ENCODE data around the gene TNFSF11.
"Not testable (repeated sequence)": the region's sequence is repeated elsewhere in the genome, so short reads cannot be mapped to it uniquely, and the experiment has no call there.

The TNFSF11 gene, protein sequence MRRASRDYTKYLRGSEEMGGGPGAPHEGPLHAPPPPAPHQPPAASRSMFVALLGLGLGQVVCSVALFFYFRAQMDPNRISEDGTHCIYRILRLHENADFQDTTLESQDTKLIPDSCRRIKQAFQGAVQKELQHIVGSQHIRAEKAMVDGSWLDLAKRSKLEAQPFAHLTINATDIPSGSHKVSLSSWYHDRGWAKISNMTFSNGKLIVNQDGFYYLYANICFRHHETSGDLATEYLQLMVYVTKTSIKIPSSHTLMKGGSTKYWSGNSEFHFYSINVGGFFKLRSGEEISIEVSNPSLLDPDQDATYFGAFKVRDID

DNA sequence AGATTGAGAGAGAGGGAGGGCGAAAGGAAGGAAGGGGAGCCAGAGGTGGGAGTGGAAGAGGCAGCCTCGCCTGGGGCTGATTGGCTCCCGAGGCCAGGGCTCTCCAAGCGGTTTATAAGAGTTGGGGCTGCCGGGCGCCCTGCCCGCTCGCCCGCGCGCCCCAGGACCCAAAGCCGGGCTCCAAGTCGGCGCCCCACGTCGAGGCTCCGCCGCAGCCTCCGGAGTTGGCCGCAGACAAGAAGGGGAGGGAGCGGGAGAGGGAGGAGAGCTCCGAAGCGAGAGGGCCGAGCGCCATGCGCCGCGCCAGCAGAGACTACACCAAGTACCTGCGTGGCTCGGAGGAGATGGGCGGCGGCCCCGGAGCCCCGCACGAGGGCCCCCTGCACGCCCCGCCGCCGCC lies at the start of gene TNFSF11:
Gene TNFSF11, plus strand, starts transcription at position 142 of the 400 bp plus-strand sequence. Its CDS starts 152 bp downstream, at position 294.
- DNase-seq (ENCODE audit: low spot score), result peak; percentile 63

DNA sequence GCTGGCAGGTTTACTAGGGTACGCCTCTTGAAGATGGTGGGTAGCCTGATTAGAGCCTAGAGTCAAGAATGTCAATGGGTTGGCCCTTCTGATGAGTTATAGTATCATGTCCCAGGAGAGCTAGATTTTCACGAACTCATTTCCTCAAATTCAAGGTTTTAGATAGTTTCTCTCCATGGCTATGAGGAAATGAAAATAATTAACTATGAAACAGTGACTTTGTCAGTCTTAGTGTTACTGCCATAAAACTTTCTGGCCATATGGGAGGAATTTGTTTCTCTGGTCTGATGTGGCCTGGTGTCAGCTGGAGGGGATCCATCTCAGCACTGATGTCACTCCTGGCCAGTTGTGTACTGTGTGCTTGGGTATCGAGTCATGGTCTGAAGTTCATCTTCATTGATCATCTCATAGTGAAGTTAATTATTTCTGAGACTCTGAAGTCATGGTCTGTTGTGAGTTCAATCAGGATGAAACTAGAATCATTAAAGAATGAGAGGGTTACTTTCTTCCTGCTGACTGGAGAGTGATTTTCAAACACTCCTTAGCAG lies 49.4 kb upstream of the TNFSF11 start:
- DNase-seq (ENCODE audit: low spot score), result no peak

DNA sequence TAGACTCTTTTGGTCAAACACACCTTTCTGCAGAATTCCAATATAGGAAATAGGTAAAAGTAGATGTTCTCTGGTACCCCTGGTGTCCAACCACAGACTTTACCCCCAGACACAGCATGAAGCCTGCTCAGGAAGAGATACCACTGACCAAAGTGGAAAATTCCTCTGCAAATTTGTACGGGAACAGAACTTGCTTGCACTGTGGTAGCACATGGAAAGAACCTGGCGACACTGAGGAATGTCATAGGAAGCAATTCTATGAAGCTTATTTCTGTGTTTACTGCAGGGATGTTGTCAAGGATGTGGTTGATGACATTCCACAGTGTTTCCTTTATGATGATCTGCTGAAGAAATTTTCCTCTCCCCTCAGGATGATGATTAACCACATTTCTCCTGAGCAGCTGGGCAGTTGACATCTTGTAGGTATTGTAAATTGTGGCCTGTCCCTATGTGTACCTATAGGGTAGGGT lies 48.9 kb upstream of the TNFSF11 start:
- DNase-seq (ENCODE audit: low spot score), result no peak

DNA sequence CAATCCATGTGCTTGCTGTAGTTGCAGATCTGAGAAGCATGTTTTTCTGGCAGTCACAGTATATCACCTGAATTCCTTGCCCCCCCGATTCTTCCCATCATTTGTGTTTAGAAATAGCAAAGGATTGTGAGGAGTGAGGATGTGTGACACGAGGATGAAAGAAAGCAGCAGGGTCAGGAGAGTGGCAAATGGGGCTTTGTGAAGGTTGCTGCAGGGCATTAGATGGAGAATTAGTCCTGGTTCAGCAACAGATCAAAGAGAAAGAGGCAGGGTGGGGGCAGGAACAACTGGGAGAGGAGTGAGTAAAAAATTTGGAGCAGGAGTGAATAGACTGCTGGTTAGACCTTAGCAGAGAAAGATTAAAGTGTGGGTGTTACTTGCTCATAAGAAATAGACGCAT lies 47.7 kb upstream of the TNFSF11 start:
- no peak for DNase-seq (ENCODE audit: low spot score)

DNA sequence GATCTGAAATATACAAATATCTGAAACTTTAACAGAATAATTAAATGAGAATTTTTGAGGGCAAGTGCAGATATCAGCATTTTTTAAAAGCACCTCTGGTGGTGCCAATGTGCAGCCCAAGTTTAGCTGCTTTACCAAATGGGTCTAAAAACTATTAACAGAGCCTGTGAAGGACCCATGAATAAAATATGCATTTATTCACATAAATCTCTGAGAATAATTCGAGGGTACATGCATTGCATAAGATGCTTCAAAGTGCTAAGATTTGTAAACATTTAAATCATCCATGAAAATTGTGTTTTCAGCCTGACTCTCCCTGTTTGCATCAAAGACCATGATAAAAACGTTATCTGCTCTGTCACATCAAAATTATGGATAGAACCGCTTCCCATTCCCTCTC lies 47.1 kb upstream of the TNFSF11 start:
- DNase-seq (ENCODE audit: low spot score), result no peak

DNA sequence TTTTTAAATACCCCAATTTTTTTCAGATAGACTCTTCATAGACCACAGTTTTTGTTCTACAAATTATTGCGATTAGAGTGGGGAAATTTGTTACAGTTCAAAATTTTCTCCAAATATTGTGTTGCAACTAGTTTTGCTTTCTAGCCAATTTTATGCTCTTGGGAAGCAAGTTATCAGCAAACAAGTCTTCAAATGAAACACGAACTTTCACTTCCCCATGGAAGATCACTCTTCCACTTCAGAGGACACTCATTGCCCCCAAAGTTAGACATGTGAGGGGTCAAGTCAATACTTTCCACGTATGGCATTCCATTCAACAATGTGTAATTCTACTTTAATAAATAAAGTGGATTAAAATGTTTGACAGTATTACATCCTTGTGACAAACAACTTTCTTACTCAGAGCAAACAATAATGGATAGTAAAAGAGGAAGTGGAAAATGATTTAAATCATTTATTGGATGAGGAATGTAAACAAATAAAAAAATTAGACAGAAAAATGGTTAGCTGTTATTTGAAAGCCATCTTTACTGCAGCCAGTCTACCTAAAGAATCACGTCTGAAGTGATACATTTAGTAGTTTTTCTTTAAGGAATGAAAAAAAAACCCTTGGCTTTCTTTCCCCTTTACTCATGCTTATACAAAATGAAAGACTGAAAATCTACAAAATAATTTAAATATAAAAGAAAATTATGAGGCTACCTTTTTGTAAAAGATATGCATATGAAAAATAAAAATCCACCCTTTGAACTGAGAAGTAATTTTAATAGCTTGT lies 41.2 kb upstream of the TNFSF11 start:
- DNase-seq (ENCODE audit: low spot score), result no peak

DNA sequence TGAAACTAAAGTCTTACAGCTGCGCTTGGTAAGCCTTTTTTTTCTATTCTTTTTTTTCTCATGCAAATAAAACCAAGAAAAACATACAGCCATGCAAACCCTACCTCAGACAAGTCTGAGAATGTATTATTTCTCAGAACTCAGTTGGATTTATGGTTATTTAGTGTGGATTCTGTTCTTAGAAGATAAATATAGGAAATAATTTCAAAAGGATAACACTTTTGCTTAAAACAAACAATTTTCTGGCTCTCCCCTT lies 40.7 kb upstream of the TNFSF11 start:
- DNase-seq (ENCODE audit: low spot score), result no peak

DNA sequence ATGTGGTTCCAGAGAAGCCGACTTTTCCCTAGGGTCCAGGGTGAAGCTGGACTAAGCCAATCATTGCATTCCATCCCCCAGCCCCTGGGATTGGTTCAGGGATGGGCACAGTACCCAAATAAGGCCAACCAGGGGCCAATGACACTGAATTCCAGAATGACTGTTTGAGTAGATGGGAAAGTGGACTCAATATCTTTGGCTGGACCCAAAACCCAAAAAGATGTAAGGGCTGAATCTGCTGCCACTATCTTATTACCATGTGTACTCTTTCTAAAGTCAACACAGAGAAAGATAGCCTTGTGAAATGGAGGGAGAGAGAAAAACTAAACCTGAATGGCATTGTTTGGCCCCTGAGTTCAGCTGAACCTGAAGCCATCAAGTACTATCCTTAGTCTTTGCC lies 39.2 kb upstream of the TNFSF11 start:
- DNase-seq (ENCODE audit: low spot score), result no peak

DNA sequence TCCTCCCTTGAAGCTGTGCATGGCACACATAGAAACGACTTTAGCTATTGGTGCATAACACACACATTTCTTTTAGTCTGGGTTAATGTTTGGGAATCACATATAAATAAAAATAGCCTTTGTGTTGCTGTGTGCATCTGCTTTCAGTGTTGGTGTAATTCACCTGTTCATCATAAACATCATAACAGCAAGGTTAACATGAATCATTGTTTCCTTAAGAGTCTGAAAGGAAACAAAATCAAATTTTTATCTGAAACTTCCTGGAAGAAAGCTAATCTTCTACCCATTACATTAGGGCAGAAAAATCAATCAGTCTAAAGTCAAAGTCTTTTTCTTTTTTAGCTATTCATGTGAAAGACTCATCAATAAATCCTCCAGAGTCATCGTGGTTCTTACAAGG lies 35.0 kb upstream of the TNFSF11 start:
- no peak for DNase-seq (ENCODE audit: low spot score)

DNA sequence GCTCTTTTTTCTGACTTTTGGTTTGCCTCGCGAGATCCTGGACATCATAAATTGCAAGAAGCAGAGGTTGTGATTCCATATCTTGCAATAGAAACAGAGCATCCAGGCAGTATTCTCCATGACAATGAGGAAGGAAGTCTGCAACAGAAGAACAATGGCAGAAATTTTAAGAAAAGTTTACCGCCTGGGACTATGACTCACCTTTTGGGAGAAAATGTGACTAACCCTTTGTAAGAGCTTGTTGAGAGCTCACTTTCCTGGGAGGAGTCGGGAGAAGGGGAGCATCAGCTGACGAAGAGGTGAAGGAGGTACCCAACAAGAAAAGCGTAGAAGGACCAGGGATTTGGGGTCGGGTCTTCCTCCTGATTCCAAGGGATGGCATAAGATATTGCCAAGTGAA lies 34.3 kb upstream of the TNFSF11 start:
- DNase-seq (ENCODE audit: low spot score), result peak; percentile 20

DNA sequence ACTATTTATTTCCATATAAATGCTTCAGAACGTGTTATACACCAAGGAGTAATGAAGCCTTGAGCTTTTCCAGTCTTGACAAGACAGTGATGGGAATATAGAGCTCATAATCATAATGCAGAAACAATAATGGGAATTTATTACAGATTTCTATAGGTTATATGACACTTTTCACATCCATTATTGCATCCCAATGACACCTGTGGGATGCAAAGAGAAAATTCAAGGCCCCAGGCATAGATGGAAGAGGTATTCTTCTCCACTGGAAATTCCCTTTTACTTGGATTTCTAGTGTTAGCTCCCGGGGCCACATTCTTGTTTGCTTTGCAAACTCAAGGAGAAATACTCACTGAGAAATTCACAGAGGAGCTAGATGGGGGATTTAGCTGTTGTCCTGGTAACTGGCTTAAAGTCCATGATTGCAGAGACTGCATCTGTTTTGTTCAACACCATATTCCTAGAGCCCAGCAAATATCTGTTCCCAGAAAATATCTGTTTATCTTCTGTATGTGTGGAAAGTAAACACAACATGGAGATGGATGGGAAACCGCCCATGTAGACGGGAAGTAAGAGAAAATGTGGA lies 30.6 kb upstream of the TNFSF11 start:
- DNase-seq (ENCODE audit: low spot score), result no peak

DNA sequence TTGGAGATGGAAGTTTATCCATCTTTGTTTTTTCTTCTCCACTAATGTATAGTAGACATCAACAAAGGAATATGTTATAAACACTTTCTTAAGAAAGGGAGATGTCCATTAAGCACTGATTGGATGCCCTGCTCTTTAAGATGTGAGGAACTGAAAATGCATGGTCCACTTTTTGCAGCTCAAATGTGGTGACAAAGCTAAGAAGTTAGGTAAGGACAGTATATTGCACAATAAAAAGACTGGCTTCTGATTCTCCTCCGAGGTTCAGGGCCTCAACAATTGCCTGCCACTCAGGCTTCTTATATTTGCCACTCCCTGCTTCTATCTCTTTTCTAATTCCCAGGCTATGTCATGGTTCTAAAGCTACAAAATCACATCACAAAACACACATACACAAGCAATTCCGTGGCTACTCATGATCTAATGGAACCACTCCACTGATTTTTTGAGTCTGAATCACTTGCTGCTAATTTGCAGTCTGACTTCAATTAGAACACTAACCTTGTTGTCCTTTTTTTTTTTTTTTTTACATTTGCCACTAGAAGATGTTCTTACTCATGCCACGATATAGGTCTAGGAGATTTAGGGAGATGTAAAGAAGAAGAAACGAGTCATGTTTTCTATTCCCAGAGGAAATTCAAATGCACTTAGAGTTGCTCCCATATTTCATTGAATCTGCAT lies 29.6 kb upstream of the TNFSF11 start:
- DNase-seq (ENCODE audit: low spot score), result no peak

DNA sequence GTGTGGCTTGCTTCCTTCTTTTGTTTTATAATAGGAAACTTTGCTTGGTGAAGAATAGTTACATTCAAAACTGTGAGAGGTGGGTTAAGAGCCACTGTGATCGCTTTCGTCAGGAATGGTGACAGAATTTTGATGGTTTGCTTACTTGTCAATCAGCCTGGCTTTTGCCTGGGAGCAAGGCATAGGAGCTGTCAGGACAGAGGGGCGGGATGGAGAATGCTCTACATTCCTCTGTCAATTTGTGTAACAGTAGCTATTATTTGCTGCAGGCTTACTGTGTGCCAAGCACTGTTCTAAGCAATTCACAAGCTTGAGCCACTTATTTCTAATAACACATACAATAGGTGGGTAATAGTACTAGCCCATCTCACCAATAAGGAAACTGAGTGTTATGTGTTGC lies 28.1 kb upstream of the TNFSF11 start:
- DNase-seq (ENCODE audit: low spot score), result peak; percentile 26

DNA sequence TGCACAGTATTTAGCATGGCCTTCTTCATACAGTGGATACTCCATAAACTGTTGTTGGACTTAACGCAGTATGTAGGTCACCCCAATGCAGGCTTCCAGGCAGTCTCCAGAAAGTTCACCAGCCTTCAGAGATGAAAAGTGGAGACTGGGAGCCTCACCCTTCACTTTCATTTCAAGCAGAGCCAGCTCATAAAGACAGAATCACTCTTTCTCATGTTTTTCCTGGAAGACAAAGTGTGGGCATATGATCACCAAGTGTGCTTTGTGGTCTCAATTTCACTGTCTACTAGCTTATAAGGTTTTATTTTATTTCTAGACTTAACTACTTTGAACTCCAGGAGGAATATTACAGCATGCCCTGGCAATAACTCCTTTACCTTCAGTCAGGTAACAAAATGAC lies 26.3 kb upstream of the TNFSF11 start:
- DNase-seq (ENCODE audit: low spot score), result no peak

DNA sequence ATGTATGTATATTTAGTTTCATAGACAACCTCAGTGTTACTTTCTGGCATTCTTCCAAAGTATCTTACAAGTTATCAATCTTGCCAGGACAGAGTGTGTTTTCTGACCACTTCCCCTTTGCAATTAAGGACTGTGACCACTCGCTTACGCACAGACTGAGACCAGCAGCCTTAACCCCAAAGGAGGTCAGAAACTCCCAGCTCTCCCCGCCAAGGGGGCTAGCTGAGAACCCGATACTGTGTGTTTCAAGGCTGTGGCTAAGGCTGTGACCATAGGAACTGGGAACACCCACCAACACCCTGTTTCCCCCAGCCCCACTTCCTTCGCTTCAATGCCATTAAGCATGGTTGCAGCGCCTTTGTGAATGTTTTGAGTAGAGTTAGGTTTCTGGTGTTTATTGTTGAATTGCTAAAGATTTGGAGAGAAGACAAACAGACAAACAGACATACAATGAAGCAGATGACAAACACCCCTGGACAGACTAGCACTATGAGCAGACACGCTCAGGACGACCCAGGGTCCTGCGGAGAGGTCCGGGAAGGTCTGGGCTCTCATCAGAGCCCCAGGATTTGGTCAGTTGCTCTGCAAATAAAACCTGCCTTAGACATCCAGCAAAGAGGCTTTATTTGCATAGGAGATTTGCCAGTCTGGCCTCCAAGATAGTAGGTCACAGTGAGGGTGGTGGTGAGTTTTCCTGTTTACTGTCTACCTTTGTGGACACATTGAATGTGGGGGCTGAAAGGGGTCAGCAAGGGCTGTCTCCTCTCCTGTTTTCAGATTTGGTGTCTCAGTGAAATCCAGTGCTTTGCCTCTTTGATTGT lies 25.0 kb upstream of the TNFSF11 start:
- no peak for DNase-seq (ENCODE audit: low spot score)

DNA sequence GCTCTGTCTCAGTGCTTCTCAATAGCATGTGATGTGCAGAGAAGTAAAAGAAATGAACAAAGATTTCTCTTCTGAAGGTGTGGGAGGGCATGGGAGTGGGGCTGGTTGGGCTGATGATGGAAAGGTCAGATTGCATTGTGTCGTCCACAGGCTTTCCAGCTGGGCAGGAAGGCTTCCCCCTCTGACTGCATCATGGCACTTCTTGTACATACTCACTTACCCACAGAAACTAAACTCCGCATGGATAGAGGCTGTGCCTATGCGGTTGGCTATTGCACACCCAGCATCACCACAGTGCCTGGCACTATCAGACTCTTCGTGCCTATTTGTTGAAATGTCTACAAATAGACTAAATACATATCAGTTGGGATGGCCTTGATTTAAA lies 24.4 kb upstream of the TNFSF11 start:
- no peak for DNase-seq (ENCODE audit: low spot score)

DNA sequence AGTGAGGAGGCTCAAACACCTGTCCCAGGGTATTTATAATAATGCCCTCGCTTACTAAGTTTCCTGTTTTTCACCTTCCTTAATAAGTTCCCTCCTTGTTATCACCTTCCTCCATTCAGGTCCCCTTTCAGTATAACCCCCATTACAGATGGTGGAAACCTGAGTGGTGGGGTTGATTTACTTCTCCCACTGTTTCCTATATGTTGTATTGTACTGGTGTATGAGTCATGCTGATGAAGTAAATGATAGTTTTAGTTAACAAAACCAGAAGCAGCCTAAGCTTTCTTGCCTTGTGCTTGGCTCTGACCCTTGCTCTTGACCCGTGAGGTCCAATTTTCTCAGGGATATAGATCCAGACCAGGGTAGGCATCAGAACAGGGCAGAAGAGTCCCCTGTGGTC lies 22.3 kb upstream of the TNFSF11 start:
- DNase-seq (ENCODE audit: low spot score), result no peak

DNA sequence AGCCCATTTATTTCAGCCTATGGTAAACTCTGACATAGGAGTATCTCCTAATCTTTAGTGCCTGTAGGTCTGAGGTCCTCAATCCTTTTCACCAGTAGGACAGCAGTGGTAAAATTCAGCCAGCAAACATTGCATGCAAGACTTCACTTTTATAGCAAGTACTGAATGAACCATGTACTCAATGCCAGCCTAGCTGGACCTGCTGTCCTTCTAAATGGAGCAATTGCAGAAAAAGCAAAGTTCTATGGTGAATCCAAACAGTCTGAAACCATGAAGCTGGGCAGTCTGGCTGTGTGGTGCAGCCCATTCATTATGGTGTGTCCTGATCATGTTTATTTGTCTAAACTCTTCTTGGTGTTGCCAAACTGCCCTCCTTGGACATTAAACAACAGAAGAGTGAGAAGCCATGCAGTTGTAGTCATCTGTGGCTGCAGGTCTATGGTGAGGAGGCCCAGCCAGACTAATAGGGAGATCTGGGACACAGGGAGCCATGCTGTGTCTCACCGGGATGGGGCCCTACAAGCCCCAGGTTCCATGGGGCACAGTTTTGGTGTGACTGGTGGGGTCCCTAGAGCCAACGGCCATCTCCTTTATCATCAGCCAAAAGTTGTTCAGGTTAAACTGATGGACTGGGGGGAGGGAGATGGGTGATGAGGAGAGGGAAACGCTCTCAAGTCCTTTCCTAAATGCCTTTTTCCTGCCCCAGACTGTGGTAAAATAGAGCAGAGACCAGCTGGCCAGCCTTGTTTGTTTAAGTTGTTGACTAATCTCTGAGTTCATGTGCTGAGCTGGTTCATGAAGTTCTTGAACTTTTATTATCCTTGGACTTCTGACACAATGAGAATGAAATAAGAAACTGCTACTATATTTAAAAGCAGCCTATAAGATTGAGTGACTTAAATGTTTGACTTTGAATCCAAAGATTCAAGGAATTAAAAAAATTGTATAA lies 20.6 kb upstream of the TNFSF11 start:
- no peak for DNase-seq (ENCODE audit: low spot score)

DNA sequence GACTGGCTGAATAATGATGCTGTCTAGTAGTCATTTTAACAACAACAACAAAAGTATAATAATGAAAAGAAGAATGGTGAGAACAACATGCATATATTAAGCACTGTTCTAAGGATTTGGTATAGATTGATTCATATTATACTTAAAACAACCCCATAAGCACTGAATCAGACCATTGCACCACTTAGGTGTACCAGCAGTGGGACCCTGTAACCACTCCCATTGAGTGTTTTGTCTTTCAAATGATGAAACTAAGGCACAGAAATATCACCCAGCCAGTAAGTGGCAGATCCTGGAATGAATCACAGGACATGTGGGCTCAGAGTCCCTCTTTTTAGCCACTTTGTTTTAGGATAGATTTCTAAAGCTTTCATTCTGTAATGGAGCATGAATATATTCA lies 14.9 kb upstream of the TNFSF11 start:
- DNase-seq (ENCODE audit: low spot score), result no peak

DNA sequence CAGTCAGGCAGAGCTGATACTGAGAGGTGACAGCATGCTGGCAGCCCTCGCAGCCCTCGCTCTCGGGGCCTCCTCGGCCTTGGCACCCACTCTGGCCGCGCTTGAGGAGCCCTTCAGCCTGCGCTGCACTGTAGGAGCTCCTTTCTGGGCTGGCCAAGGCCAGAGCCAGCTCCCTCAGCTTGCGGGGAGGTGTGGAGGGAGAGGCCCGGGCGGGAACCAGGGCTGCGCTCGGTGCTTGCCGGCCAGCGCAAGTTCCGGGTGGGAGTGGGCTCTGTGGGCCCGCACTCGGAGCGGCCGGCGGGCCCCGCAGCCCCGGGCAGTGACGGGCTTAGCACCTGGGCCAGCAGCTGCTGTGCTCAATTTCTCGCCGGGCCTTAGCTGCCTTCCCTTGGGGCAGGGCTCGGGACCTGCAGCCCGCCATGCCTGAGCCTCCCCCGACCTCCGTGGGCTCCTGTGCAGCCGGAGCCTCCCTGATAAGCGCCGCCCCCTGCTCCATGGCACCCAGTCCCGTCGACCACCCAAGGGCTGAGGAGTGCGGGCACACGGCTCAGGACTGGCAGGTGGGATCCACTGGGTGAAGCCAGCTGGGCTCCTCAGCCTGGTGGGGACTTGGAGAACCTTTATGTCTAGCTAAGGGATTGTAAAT lies 14.3 kb upstream of the TNFSF11 start:
- DNase-seq (ENCODE audit: low spot score), result not testable (repeated sequence)
